Esophagus muscularis mucosa (tissue), 4 donors: ENCODE data around the gene SELENOH.

Source experiments
- CTCF ChIP-seq, 3 experiments: fragments of 200-600 bp in 2 of 3; fragments of 450-650 bp in 1 of 3; sonication (generic) in 2 of 3; IDR thresholded peaks; one replicate each; pipeline ENCODE4 v1.5.1; 2017 to 2019; ENCODE audit warnings: antibody characterized with exemption in 3 of 3, mild to moderate bottlenecking in 2 of 3, moderate library complexity in 1 of 3
- EP300 ChIP-seq: sonication (generic); formaldehyde crosslinking; IDR thresholded peaks from one replicate; pipeline ENCODE4 v1.6.1; 2017; ENCODE audit warnings: antibody characterized with exemption
- POLR2A ChIP-seq: fragments of 450-650 bp; IDR thresholded peaks from one replicate; pipeline ENCODE4 v1.6.1; 2017; ENCODE audit warnings: antibody characterized with exemption, moderate library complexity, mild to moderate bottlenecking, low read depth
- POLR2AphosphoS5 ChIP-seq, 2 donors: sonication (generic); formaldehyde crosslinking; IDR thresholded peaks; one replicate each; pipeline ENCODE4 v1.6.1; 2017; ENCODE audit warnings: antibody characterized with exemption in 2 of 2

GRCh38 chr11:57776577-57777210, 35.4 kb downstream of the SELENOH start:
- no peak for TF ChIP-seq CTCF (IDR thresholded peaks at IDR 0.05)
- TF ChIP-seq POLR2A, result no peak
- TF ChIP-seq POLR2AphosphoS5 (IDR thresholded peaks at IDR 0.05), result no peak
- TF ChIP-seq EP300, result no peak
